Measurements from ENCODE around the gene HPSE2.

Gene HPSE2

DNA sequence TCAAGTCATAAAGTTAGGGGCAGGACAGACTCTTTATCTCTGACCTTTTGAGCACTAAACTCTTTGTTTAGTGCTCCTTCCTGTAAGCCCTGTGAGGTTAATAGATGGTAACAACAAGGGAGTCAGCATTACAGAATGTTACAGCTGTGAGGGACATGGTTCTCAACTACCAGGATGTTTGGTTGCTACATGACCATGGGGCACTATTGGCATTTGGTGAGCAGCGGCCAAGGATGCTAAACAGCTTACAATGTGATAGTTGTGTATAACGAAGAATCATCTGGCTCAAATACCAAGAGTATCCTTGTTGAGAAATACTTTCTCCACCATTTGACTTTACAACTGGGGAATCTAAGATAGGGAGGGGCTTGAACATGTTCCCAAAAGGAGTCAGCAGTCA lies 753.6 kb downstream of the HPSE2 start:
- no peak for DNase-seq

DNA sequence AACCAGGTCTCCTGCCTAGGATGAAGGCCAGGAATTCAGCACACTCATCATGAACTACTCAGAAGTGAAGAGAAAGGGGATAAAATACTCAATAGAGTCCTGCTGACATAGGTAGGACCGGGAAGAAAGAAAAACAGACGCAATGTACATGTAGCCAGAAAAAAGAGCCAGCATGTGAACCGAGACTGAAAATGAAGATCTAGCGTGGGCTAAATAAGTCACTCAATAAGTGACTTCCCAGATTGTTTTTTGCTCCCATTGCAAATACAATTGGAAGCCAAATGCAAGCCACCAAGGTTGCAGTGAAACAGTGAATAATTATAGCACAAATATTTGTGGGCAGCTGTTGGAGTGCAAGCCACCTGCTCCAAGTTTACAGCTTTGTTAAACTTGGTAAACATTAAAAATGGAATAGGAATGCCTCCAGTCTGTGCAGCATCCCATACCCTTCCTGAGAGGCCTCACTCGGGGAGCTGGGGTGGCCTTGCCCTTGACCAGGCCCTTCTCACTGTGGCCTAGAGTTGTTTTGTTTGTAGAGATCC lies 754.2 kb downstream of the HPSE2 start:
- DNase-seq, result no peak

DNA sequence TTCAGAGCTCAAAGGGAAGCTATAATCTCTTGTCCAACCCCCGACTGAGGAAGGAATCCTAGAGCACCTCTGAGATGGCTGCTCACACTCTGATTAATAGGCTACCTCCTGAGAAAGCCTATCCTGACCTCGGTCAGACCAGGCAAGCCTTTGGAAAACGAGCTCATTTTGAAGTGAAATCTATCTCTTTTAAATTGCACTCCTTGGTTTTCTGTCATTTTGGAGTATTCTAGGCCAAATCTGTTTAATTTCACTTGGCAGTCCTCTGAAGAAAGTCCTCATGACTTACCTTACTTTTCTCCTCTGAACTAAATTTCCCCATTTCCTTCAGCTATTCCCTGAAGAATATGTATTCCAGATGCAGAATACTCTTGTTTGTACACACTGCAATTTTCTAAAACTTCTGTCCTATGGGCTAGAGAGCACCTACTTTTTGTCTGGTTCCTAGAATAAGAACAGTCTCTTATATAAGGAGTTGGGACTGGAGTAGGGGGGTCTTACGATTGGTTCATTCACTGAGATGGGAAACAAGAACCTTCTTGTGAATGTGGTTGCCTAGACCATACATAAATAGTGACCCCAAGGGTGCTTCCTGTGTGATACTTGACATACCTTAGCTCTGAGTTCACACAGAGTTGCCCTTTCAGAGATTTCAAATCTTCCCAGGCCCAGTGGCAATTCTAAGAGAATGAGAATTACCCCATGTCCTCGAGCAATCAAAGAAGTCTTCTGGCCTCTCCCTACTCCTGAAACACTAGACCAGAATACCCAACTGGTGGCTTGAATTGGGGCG lies 757.0 kb downstream of the HPSE2 start:
- DNase-seq, result no peak

DNA sequence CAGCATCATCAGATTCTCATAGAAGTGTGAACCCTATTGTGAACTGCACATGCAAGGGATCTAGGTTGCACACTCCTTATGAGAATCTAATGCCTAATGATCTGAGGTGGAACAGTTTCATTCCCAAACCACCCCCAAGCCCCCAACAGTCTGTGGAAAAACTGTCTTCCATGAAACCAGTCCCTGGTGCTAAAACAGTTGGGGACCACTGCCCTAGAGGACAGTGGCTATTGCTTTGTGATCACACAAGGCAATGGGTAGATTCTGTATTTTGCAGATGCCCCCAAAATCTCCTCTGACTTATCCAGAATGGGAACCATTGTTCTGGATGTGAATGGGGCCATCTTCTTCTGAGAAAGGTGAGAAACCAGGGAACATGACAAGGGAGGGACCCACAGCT lies 757.8 kb downstream of the HPSE2 start:
- no peak for DNase-seq

DNA sequence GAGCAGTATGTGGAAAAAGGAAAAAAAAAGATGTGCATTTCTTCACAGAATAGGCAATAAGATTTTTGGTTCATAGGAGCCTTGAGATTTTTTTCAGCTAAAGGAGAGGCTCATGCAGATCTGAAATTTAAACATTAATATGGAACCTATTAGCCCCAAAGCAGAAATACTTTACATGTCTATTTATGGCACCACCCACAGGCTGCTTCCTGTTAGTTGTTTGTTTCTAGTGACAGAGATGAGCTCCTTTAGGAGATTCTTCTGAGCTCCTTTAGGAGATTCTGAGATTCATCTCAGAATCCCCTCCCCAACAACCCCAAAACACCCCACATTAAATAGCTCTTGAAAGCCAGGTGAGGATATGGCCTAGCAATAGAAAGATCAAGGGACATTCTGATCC lies 761.0 kb downstream of the HPSE2 start:
- no peak for DNase-seq

DNA sequence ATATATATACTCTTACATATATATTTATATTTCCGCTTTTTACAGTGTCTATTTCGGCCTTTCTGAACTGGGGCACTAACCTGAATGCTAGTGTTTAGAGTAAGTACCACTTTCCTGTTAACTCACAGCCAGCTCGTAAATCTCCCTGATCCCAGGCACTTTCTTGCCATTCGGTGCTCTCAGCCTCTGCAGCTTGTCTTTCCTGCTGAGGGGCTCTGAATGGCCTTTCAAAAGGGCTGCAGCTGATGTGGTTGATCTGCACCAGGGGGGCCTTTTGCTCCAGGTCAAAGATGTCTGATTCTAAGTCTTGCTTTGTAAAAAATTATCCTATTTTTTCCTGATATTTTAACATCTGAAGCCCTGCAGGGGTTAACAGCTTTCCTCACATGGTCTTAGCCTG lies 763.5 kb downstream of the HPSE2 start:
- no peak for DNase-seq

DNA sequence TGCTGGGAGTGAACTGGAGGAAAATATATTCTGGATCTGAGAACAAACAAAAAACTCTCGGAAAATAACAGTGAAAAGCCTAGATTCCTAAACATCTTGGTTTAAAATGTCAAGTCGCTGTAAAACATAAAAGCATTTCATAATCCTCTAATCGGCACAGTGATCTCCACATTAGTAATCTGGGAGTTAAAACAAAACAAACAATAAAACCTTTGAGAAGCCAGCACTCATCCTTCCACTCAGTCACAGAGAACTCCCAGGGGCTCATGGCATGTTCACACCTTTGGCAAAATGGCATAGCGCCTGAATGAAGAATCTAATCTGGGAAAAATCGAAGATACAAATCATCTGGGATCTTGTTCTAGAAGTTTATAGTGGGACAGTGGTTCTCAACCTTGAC lies 764.8 kb downstream of the HPSE2 start:
- DNase-seq, result no peak

DNA sequence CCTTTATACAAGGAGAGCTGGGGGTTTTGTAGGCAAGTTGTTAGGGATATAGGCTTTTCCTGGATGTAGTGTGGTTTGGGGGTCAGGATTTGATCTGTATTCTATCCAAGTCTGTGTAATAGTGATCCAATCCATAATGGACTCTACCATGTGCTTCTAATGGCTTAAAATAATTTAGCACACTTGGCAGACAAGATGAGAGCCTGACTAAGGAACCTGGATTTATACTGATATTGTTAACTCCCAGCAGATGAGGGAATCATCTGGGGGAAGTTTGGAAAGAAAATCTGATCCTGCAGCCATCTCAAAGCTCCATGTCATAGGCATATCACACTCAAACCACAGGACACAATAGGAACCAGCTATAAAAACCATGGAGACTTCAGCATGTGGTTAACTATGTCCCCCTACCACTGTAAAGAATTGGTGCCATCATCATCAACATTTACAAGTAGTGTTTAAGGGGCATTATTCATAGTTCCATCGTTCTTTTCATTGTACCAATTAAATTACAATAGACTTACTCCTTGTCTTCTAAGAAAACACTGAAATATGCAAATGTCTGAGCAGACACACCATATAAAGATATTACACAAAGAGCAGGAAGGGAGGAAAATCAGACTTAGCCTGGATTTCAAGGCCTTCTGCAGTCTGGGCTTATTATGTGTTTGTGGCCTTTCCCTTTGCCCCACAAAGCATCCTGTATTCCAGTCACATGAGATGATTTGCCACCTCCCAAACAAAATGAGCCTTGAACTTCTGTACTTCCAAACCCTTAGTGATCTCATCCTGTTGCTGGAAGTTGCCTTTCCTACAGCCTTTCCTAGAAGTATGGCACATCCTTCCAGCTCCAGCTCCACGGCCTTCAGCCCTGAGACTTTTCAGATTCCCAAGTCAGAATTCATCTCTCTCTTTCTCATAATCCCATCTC lies 766.4 kb downstream of the HPSE2 start:
- no peak for DNase-seq

DNA sequence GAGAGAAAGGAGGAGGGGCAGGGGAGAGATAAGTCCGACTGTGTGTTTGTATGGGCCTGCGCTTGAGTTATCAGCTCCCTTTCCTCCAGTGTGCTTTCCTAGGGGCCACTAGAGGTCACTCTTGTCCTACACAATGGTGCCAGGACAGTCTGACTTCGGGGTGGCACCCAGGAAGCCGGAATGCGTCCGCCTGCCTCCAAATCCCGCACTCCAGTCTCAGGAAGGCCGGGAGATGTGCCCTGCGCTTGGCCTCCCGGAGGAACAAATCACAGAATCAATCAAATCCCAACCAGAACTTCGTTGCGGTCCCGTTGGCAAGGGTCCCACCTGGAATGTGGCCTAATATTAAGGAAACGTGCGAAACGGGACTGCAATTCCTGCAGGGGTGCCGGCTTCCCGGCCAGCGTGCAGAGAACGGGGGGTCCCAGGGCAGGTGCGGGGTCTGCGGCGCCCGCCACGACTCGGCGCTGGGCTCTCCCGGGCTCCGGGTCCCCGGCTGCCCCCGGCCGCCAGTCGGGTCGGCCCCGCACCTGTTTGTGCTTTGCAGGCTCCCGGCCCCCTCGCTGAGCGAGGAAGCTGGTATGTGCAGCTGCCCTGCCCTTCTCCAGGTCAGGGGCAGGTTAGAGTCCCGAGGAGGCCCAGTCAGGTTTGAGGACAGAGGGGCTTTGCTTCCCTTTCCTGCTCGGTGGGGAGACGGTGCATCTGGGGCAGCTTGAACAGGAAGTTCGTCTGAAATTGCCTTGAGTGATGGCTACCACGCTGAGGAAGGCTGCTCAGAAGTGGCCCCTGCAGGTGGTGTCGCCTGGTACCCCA lies 767.9 kb downstream of the HPSE2 start:
- peak in 1 of 2 experiments; percentile 45 for DNase-seq

DNA sequence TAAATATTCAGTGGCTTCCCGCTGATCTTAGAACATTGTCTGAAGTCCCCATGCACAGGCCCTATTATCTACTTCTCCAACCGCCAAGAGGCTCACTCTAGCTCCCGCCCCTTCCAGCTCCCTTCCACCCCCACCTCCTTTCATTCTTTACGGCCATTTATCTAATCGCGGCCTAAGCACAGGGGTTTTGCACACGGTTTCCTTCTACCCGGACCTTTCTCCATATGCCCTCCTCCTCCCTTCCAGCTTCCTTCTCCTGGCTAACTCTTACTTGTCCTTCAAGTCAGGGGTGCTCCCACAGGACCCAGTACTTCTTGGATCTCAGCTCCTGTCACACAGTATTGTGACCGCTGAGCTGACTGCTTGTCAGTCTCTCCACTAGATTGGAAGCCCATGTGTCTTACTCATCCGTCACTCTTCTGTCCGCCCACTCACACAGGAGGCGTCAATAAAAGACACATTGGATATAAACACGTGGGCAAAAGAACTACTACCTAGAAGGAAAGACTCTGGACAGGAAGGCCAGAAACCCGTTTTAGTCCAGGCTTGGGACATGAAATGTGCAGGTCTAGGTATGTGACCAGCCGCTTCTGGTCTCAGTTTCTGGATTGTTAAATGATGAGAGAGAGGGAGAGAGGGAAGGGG lies 768.7 kb downstream of the HPSE2 start:
- DNase-seq, result no peak

DNA sequence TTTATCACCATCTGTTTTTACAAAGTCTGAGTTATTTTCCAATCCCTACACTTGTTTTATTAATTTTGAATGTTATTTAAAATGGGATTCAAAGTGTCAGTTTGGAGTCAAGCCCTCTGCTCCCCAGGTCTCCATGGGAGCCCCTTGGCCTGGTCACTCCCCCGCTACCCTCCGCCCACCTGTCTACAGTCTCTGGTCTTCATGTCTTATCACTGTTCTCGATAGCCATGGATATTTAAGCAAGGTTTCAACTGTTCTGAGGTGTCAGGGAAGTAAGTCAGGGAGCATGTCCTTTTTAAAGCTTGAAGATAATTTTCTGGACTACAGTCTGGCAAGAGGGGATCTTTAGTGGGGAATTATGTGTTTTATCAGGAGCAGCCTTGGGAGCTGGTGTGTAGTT lies 769.8 kb downstream of the HPSE2 start:
- no peak for DNase-seq

DNA sequence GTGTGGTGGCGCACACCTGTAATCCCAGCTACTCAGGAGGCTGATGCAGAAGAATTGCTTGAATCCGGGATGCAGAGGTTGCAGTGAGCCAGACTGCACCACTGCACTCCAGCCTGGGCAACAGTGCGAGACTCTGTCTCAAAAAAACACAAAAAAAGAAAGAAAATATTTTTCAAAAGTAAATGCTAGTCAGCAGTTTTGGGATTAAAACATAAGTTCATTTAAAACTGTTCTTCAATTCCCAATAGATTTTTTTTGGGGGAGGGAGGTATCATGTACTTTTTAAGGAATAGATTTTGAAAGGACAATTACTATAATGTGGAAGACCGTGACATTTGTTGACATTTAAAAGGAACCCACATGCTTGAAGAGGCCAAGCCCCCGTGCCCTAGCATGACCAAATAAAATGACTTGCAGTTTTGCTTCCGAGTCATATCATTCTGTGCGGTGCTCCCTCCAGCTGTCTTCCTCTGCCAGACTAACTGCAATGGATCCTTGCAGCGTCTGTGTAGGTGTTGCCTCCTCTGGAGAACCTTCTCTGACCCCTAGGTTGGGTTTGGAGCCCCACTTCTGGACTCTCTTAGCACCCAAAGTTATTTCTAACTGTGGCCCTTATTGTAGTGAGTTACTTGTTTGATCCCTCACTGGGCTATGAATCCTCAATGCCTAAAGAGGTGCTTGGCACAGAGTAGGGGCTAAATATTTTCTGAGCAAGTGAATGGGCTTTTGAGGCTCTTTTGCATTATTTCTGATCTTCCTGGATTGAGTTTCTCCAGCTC lies 771.5 kb downstream of the HPSE2 start:
- no peak for DNase-seq

DNA sequence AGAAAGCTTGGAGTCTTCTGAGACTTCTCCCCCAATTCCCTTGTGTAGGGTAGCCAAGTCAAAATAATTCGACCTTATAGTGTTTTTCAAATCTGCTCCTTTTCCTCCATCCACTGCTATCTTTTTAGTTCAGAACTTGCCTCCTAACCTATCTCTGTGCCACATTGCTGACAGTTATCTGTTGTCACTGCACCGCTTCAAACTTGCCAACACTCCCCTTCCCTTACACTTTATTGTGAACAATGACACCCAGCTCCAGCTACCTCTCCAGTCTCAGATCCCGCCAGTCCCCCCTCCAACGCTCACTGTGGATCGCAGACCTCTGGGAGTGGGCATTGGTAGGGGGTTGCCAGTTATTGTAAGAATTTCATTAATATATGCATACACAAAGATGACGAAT lies 772.6 kb downstream of the HPSE2 start:
- no peak for DNase-seq

DNA sequence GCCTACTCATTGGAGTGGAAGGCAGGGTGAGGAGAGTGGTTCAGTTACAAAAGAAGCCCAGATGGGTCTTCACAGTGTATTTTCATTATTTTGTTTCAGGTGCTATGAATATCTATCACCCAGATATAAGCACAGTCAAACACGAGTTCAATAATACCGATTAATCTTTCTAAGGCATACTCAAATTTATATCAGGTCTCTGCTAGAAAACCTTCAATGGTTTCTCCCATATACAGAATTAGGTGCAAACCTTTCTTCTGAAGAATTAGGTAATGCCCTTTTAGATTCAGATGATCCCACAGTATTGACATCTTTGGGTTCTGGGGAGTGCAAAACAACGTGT lies 774.2 kb downstream of the HPSE2 start:
- no peak for DNase-seq

DNA sequence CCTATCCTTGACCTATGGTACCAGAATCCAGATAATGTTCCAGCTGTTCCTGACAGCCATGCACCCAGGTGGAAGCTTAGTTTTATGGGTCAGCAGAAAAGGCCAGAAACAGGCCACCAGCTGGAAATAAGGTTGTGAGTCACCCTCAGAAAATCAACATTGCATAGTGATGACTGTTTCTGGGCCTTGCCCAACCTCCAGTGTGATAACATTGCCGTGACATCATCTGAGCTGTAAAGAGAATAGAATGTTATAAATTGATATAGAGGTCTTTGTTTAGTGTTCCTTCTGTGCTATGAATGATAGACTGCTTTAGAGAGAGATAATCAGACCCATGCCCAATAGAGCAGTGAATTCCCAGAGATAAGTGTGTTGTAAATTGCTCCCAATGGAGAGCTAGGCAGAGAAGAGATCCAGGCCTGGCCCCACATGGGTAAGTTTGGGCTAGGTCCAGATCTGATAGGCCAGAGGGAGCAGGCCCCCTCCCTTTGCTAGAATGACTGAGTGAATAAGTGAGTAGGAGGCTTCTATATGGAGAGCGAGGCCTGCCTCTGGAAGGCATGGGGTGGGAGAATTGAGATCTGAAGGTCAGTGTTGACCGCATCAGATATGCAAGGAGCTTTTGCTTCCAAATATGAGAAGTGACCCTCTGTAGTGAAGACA lies 774.7 kb downstream of the HPSE2 start:
- DNase-seq, result no peak

DNA sequence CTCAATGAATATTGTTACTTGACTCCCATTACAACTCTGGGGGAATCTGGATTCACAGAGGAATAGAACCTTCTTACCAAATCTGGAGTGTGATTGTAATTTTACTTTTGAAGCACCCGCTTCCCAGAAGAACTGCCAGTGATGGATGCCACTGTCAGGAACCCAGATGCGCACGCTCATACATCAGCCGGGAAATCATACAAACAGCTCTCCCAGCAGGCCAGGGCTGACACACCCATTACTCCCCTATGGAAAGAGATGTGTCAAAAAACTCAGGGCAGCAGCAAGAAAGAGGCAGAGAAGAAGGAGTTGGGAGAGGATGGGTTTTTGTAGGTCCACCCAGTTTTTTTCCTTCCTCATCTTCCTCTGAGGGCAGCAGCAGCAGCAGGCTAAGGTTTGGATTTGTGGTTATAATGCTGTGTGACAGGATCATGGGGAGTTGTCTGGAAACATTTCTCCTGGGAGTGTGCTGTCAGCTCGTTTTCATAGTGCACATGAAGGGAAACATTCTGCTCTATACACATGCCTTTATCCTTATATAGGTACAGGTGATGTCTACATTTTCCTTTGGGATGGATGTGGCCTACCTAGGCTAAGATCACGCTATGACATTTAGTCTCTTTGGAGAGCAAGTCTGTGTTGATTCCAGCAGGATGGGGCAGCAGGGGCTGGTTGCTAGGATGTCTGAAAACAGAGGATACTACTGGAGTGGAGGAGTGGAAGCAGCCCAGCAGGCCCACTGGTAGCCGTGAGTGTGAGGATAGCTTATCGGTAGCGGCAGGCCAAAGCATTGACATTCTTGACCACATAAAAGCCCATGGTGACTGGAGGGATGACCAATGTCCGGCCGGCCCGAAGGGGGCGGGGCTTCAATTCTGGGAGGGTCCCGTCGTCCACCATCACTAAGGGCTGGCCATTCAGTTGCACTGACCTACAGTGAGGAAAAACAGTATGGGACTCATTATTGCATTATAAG lies 776.6 kb downstream of the HPSE2 start:
- DNase-seq, result no peak

DNA sequence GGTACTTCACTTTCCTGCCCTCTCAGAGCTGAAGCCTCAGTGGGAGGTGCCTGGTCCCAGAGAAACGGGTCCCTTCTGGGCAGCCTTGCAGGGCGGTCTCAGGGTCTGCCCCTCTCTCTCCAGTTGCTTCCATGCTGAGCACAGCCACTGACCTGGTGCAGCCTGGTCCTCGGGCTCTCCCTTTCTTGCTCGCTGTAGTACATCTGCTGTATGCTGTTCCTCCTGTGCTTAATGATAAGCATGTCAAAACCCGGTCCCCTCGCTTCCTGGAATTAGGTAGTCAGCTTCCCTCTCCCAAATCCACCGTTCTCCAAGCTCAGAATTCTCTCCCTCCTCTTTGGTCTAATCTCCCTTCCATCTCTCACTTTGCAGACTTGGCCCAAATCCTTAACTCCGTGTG lies 777.9 kb downstream of the HPSE2 start:
- no peak for DNase-seq

DNA sequence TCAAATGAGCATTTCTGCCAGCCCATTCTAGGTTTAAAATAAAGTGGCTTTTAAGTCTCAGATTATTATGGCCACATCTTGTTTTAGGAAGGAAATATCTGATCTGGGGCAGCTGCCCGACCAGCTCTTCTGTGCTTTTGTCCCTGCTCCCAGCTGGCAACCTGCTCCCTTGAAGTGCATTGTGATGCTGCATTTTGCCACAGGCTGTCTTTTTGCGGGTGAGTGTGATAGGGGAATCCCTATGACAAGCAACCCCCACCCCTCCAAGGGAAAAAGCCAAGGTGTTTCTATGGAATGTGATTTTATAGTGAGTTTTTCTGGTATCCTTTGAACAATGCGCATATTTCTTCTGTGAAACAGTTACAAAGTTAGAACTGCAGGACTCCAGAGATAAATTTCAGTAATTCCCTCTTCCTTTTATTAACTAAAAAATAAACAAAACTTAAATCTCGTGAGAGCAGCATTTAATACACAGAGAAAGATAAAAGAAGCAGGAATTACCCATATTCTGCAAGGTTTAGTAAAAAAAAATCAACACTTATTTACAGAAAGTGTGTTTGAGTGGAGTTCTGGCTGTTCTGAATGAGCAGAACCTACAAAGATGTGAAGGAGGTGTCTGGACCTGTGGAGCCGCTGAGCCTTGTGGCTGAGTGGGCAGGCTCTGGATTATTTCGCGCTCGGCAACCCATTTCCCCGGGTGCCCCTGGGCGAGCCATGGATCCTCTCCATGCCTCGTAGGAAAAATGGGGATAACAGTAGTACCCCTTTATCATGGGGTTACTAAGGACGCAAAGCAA lies 778.8 kb downstream of the HPSE2 start:
- no peak for DNase-seq

DNA sequence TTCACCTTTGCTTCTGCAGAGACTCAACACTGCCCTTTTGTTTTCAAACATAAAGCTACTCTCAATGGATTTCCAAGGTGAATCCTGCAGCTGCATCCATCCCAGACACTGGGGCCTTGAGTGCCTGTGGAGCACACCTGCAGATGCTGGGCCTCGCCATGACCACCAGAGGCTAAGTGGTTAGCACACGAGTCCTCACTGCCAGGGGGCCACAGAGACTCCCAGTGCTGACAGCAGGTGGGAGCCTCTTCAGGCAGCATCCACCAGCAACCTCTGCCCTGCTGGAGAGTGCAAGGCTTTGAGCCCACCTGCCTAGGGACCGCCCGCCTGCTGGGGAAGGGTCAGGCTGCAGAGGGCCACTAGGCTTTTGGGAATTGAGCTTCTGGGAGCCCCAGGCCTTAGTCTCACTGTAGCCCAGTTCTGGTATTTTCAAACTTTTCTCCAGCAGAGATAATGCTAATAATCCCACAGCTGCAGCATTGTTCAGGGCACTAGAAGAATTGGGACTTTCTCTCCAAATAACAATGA lies 779.5 kb downstream of the HPSE2 start:
- no peak for DNase-seq

All from cerebellar nuclear complex (tissue), 1 donor.